ENCODE results near the gene KLHDC7B. TPM values are rescaled to one million over a fixed set of nuclear protein-coding genes. Genes with fewer than 3 reads are reported as not detected.

Gene KLHDC7B
- total and polyA plus RNA-seq, 8 donors = 0.03 to 0.73 (median 0.07) TPM; not detected in 3

DNA sequence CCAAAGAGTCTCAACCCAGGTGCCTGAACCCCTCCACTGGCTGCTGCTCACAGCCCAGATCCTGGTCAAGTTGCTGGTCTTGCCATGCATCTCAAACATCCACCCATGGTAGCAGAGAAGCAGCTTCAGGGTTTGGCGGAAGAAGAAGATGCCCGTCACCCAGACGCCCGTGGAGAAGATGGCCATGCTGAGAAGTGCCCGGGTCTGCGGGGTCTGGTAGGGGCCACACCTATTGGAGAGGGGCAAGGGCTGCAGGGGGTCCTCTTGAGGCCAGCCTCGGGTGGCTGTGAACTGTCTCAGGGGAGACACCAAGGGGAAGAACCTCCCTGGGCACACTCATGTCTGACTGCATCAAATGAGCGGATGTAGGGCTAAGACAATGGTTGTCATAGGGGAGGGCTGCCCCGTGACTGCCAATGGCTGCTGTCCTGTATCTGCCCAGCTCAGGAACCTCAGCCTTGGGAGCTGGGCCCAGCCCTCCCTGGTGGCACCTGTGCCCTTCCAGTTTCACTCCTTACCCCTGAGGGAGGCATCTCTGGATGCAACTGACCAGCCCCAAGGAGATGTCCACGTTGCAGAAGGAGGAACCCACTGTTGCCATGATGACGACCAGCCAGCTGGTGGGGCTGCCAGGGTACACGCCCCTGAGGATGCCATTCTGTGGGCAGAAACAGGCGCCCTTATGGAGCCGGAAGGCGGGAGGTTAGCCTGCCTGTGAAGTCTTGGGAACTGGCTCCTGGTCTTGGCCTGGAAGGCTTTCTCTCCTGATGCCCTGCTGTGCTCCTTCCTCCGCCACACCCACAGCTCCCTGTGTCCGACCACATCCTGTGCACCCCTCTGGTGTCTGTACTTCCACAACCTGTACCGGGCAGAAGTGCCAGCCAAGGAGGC, 31.4 kb downstream of the KLHDC7B start:
- H3K4me1 ChIP-seq = peaks cover 10 to 28% of the 10 kb centered on the region in 2 donors
- no peak overlapping the region for H3K27ac ChIP-seq
- no peak for DNase-seq
- ATAC-seq = no peak
- H3K27me3 ChIP-seq = peaks cover 0 to 5% of the 10 kb centered on the region in 2 donors
- no peak overlapping the region for H3K4me3 ChIP-seq
- intact Hi-C loops (cut with DNase I) = no loop called here
- H3K9me3 ChIP-seq = no peaks in the 10 kb centered on the region
- TF ChIP-seq, protein P1, sequence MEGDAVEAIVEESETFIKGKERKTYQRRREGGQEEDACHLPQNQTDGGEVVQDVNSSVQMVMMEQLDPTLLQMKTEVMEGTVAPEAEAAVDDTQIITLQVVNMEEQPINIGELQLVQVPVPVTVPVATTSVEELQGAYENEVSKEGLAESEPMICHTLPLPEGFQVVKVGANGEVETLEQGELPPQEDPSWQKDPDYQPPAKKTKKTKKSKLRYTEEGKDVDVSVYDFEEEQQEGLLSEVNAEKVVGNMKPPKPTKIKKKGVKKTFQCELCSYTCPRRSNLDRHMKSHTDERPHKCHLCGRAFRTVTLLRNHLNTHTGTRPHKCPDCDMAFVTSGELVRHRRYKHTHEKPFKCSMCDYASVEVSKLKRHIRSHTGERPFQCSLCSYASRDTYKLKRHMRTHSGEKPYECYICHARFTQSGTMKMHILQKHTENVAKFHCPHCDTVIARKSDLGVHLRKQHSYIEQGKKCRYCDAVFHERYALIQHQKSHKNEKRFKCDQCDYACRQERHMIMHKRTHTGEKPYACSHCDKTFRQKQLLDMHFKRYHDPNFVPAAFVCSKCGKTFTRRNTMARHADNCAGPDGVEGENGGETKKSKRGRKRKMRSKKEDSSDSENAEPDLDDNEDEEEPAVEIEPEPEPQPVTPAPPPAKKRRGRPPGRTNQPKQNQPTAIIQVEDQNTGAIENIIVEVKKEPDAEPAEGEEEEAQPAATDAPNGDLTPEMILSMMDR (IDR thresholded peaks at IDR 0.05) = no peak
- H3K36me3 ChIP-seq = peaks cover 0 to 47% of the 10 kb centered on the region in 2 donors

DNA sequence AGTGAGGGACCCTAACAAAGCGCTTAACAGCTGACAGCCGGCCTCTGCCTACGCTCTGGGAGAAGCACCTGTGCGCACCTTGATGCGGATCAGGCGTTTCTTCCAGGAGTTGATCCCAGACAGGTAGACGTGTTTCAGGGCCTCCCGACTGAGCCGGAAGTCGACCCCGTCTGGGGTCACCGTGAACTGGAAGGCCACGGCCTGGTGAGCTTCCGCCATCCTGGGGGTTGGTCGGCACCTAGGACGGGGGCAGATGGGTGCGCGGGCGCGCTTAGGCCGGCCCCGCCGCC, 31.9 kb downstream of the KLHDC7B start:
- Histone ChIP-seq H3K36me3 (peaks cover 0 to 41% of the 10 kb centered on the region in 2 donors), H3K4me1 (peaks cover 10 to 29% of the 10 kb centered on the region in 2 donors), H3K27ac (no peak overlapping the region), H3K27me3 (peaks cover 0 to 5% of the 10 kb centered on the region in 2 donors), H3K4me3 (no peak overlapping the region), H3K9me3 (no peaks in the 10 kb centered on the region)
- ATAC-seq (no peak), DNase-seq (no peak)
- TF ChIP-seq, protein P1 (IDR thresholded peaks at IDR 0.05) = no peak
- intact Hi-C loops (cut with DNase I) = no loop called here

DNA sequence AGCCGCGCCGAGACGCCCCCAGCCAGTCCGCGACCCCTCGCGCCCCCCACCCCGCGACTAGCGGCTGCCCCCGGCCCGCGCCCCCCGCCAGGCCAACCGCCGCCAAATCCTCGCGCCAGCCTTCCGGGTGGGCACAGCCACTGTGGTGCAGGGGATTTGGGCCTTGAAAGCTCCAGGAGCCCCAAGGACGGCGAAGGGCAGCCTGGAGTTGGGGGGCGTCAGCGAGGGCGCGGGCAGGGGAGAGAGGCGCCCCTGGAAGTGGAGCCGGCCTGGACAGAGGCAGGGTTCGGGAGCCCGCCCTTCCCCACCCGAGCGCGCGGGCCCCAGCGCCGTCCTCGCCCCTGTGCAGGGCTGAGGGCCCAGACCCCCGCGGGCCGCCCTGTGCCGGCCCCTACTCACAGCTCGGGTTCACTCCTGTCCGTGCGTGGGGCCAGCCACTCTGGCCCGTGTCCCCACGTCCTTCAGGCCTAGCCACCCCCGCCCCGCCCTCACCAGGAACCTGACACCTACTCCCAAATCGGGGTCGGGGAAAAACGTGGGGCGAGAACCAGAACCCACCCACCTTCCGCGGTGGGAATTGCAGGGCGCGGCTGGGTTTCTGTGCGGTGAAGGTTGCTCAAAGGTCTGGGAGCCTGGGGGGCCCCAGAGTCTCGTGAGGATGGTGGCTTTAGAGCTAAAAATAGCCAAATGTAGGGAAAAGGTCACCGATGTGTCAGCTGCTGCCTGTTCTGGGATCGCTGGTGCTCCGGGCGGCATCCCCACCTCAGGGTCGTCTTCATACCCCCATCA, 32.5 kb downstream of the KLHDC7B start, which contains the start of gene CPT1B:
CPT1B (minus strand) TSS at position 441 of the 789 bp plus-strand sequence. CDS start 512 bp downstream, outside the sequence.
- H3K4me3 ChIP-seq = no peak within 1 kb of the TSS
- H3K27ac ChIP-seq = no peak within 1 kb of the TSS
- DNase-seq (no peak), ATAC-seq (no peak)
- intact Hi-C loops (cut with DNase I) = no loop called here
- peaks cover 10 to 31% of the 10 kb centered on the region in 2 donors for H3K4me1 ChIP-seq
- H3K9me3 ChIP-seq = no peaks in the 10 kb centered on the region
- H3K27me3 ChIP-seq = peaks cover 0 to 5% of the 10 kb centered on the region in 2 donors
- TF ChIP-seq, protein P1 (IDR thresholded peaks at IDR 0.05) = no peak
- H3K36me3 ChIP-seq = peaks cover 0 to 37% of the 10 kb centered on the region in 2 donors

DNA sequence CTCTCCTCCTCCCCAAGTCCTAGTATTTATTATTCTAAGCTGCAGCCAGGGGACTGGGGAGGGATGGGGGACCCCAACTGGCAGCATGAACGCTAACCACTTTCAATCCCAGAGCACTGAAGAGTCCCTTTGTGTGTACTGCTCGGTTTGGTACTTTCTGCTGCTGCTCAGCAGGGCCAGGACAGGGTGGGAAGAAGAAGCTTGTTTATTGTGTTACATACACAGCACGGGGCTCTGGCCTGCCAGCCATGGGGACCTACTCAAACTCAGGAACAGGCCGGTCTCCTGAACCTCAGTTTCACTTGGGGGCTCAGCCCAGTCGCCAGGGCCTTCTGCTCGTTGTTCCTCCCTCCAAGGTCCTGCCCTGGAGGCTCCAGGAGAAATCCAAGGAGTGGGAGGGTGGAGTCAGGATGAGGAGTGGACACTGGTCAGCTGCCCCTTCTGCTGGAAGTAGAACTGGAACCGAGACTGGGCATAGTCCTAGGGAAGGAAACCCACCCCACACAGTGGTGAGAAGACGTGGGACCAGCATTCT, 33.1 kb downstream of the KLHDC7B start:
- no peak overlapping the region for H3K27ac ChIP-seq
- DNase-seq (no peak), ATAC-seq (no peak)
- TF ChIP-seq, protein P1 (IDR thresholded peaks at IDR 0.05) = no peak
- H3K4me1 ChIP-seq = peaks cover 10 to 37% of the 10 kb centered on the region in 2 donors
- intact Hi-C loops (cut with DNase I) = no loop called here
- H3K9me3 ChIP-seq = no peaks in the 10 kb centered on the region
- H3K4me3 ChIP-seq = no peak overlapping the region
- peaks cover 0 to 5% of the 10 kb centered on the region in 2 donors for H3K27me3 ChIP-seq
- H3K36me3 ChIP-seq = peaks cover 0 to 30% of the 10 kb centered on the region in 2 donors

All from left lung (tissue), 10 donors.